GM12801 (cell line): ENCODE data around the gene TMED6.

Source experiments
- CTCF ChIP-seq: IDR thresholded peaks from one replicate; pipeline ENCODE4 v1.5.1; 2011; ENCODE audit warnings: control low read depth; ENCODE audit not compliant: insufficient read length; ENCODE audit errors: extremely low read depth

Gene TMED6

DNA sequence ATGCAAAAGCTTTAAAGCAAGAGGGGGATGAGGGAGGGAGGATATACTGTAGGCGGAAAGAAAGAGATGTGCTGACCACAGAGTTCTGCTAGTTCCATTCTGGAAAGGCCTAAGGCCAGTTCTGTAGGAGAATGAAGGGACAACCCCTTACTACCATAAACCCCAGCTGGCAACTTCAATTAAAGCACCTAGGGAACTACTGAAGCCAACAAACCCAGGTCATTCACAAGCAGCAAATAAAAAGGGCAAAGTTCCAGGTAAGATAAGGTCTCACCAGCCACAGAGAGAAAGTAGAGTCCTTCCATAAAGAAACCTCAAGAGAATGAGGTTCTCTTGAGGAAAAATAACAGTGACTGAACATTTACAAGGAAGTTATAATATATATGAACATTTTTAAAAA lies 21.4 kb upstream of the TMED6 start:
- TF ChIP-seq CTCF: no peak

- TF ChIP-seq CTCF: no peak
Observed at GRCh38 chr16:69371564-69371963, 20.0 kb upstream of the TMED6 start.

GRCh38 chr16:69368866-69369265 lies 17.3 kb upstream of the TMED6 start:
- no peak for TF ChIP-seq CTCF

DNA sequence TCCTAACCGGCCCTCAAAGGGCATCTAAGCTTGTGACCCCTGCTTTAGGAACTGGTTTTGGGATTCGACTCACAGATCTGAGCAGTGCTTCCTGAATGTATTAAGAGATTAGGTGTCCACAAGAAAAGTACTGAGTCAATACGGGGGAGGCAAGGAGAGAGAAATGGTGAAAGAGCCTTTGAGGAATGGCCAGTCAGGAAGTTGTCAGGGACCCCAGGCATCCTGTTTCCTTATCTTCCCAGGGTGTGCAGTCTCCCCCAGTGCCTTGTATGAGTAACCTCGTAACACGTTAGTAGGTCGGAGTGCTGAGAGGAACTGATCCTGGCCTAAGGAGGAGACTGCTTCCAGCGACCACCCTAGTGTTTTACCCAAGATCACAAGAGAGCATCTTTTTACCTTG lies 16.4 kb upstream of the TMED6 start:
- no peak for TF ChIP-seq CTCF

DNA sequence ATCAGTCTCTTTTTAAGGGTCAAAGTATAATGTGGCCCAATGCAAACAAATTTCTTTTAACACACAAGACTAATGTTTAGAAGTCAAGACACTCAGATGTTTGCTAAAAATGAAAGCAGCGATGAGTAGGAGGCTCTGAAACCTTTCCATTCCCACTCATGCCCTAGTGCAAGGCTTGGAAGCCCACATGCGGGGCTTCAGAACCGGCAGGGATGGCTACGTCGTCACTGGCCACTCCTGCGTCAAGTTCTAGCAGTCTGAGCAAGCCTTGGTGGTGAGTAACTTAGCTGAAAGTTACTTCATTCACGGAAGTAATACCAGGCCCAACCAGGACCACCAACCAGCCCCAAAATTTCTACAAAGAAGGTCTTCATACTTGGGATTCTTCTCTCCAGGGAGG lies 14.8 kb upstream of the TMED6 start:
- no peak for TF ChIP-seq CTCF

- TF ChIP-seq CTCF: no peak
Observed at GRCh38 chr16:69365901-69366300, 14.3 kb upstream of the TMED6 start.

DNA sequence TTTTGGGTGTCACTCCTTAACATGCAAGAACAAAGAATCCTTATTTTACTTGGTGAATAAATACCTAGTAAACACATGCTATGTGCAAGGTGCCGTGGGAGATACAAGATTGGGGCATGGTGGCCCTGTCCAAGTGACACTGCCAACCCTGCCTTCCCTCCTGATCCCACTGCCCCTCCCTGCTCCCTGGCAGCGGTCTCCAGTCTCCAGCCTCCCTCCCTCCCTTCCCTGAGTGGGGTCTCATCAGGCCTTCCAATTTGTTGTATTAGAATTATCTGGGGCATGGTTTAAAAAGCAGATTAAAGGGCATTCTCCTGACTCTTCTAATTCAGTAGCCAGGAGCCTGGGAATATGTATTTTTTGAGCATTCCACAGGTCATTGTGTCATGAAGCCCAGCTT lies 12.5 kb upstream of the TMED6 start:
- TF ChIP-seq CTCF: no peak

- no peak for TF ChIP-seq CTCF
Observed at GRCh38 chr16:69363281-69363717, 11.7 kb upstream of the TMED6 start.
